Activated naive CD8-positive, alpha-beta T cell treated with anti-CD3 and anti-CD28 coated beads for 36 hours (primary cell): ENCODE data around the gene SMS. TPM values are rescaled to one million over a fixed set of nuclear protein-coding genes. Genes with fewer than 3 reads are reported as not detected.

Experiments used
- DNase-seq: peaks from one replicate; pipeline ENCODE4 v3.0.0; 2021
- H3K27ac Mint-ChIP-seq: one replicate; pipeline ENCODE4 v1.8.0; 2022; ENCODE audit warnings: mild to moderate bottlenecking, moderate library complexity, mixed read lengths
- H3K27me3 Mint-ChIP-seq: one replicate; pipeline ENCODE4 v1.8.0; 2022; ENCODE audit warnings: mild to moderate bottlenecking, mixed read lengths
- H3K36me3 Mint-ChIP-seq: one replicate; pipeline ENCODE4 v1.8.0; 2021; ENCODE audit warnings: mild to moderate bottlenecking, mixed read lengths
- H3K4me1 Mint-ChIP-seq: one replicate; pipeline ENCODE4 v1.8.0; 2021; ENCODE audit warnings: mixed read lengths
- H3K4me3 Mint-ChIP-seq: one replicate; pipeline ENCODE4 v1.8.0; 2022; ENCODE audit warnings: mild to moderate bottlenecking, moderate library complexity, mixed read lengths
- H3K9me3 Mint-ChIP-seq: one replicate; pipeline ENCODE4 v1.8.0; 2022; ENCODE audit warnings: mixed read lengths
- total RNA-seq, 2 experiments: library from RNA; stranded (reverse); gene quantifications; one replicate each; pipeline ENCODE4 v1.2.3, GENCODE V29; 2021

Gene SMS
- total RNA-seq = 100 to 1,000 TPM; 202 to 206 TPM

DNA sequence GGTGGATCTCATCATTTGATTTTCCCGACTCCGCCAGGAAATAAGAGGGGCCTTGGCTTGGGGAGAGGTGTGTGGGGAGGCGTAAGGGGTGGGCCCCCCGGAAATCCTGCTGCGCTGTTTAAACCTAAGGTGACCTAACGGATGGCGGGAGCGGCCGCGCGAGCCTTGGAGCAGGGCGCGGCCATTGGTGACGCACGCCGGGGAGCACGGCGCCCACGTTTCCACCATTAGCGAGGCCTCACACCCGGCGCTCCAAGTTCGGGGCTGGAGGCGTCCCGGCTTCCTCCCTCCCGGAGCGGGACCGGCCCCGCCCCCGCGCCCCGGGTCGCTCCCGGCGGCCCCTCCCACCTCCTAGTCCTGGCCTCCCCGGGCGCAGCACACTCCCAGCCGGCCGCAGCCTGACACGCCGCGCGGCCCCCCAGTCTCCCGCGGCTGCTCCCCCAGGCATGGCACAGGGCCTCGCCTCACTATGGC is at the start of gene SMS:
Gene SMS (plus strand): TSS at position 354 of the 474 bp plus-strand sequence. CDS start 116 bp downstream, at position 470.
- DNase-seq = peak; percentile 76
- Mint-ChIP-seq H3K27ac (peak within 1 kb of the TSS; percentile 90), H3K36me3 (peaks cover 25% of the 10 kb centered on the region), H3K9me3 (no peaks in the 10 kb centered on the region), H3K4me3 (peak within 1 kb of the TSS; percentile 88), H3K27me3 (no peaks in the 10 kb centered on the region), H3K4me1 (peaks cover 29% of the 10 kb centered on the region)

DNA sequence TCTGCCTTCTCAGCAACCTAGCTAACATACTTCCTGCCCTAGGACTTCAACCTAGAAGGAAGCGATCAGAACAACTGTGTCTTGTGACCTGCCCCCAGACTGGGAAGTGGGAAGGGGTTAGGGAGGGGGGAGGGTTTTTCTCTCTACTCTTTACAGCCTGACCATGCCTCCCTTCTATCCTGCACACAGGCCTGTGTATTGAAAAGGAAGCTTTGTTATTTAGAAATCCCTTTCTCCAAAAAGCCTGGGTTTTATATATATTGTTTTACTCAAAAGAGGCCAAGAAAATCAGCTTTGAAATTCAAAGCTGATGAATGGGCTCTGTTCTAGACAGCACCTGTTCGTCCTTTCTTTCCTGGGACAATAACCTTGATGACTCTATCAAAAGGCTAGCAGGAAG is 35.2 kb upstream of the SMS start:
- Mint-ChIP-seq H3K4me1 (no peaks in the 10 kb centered on the region), H3K9me3 (no peaks in the 10 kb centered on the region), H3K4me3 (no peak overlapping the region), H3K27me3 (no peaks in the 10 kb centered on the region), H3K36me3 (no peaks in the 10 kb centered on the region), H3K27ac (no peak overlapping the region)
- DNase-seq = no peak

DNA sequence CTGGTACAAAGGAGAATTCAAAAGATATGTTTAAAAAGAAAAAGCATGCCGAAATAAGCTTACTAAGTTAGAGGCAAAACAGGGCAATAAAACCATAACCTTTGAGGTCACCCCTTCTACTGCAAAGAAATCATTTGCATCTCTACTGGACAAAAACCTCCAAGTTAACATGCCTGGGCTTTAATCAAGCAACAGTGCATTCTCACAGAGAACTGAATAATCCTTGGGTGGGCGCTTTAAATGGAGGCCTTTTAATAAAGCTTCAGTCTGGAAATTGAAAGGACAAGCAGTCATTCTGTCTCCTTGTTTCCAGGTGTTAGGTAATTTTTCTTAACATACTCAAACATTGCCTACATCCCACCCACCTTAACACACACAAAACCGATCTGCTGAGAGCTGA is 34.6 kb upstream of the SMS start:
- Mint-ChIP-seq H3K27ac (no peak overlapping the region), H3K36me3 (no peaks in the 10 kb centered on the region), H3K9me3 (no peaks in the 10 kb centered on the region), H3K4me3 (no peak overlapping the region), H3K4me1 (no peaks in the 10 kb centered on the region), H3K27me3 (no peaks in the 10 kb centered on the region)
- DNase-seq = no peak

DNA sequence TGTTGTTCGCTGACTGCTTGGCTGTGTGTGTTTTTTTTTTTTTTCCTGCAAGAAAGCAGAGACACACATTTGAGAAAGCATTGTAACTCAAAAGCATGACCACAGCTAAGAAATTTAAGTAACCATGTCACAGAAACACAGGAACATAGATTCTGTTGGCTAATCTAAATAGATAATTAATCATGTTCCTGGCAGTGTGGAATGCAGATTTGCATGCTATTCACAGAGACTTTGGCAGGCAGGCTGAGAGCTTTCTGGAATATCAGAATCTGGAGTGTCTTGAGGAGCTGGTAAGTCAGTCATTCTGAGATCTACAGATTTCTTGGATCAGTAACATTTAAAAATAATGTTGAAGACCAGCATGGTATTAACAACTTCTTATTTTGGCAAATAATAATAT is 33.2 kb upstream of the SMS start:
- Mint-ChIP-seq H3K9me3 (no peaks in the 10 kb centered on the region), H3K4me1 (no peaks in the 10 kb centered on the region), H3K36me3 (no peaks in the 10 kb centered on the region), H3K4me3 (no peak overlapping the region), H3K27me3 (no peaks in the 10 kb centered on the region), H3K27ac (no peak overlapping the region)
- DNase-seq = no peak

DNA sequence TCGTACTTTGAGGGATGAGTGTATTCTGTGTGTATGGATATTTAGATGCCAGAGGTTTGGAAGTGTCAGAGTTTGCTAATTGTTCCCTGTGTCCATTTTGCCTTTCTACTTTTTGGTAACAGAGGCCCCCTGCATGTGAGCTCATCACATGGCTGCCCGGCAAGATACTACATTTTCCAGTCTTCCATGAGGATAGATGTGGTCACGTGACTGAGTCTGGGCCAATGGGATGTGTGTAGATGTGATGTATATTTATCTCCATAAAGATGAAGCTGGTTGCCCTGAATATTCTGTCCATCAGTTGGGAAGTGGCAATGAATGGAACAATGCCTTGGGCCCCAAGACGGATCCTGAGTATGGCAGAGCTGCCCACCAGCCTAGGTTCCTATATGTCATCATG is 29.0 kb upstream of the SMS start:
- no peaks in the 10 kb centered on the region for H3K4me1 Mint-ChIP-seq
- H3K27ac Mint-ChIP-seq = no peak overlapping the region
- H3K36me3 Mint-ChIP-seq = no peaks in the 10 kb centered on the region
- H3K4me3 Mint-ChIP-seq = no peak overlapping the region
- no peak for DNase-seq
- H3K9me3 Mint-ChIP-seq = no peaks in the 10 kb centered on the region
- H3K27me3 Mint-ChIP-seq = no peaks in the 10 kb centered on the region

DNA sequence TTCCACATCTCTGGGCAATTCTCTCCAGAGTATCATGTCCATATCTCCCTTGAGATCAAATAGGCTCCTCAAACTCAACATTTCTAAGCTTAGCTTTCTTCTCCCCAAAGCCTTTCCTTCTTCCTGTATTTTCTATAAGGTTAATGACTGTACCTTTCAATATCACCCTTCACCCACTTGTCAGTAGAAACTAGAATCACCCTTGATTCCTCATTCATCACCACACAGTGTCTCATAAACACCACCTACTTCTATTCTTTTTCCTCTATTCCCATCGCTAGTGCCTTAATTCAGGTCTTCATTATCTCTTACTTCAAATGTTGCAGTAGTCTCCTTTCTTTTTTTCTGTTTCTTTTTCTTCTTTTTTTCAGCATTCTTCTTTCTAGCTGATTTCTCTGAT is 28.3 kb upstream of the SMS start:
- no peak for DNase-seq
- Mint-ChIP-seq H3K36me3 (no peaks in the 10 kb centered on the region), H3K27ac (no peak overlapping the region), H3K4me1 (no peaks in the 10 kb centered on the region), H3K27me3 (no peaks in the 10 kb centered on the region), H3K4me3 (no peak overlapping the region), H3K9me3 (no peaks in the 10 kb centered on the region)

DNA sequence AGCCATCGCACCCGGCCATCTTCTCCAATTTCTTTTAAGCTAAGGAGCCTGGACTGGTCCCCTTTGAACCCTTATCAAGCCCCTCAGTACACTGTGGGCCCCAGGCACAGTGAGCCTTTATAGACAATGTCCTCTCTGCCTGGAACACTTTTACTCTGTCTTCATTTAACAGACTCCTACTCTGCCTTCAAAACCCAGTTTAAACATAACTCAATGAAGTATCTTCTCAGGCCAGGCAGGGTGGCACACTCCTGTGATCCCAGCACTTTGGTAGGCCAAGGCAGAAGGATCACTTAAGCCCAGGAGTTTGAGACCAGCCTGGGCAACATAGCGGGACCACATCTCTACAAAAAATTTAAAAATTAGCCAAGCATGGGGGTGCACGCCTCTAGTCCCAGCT is 27.5 kb upstream of the SMS start:
- Mint-ChIP-seq H3K36me3 (no peaks in the 10 kb centered on the region), H3K4me3 (no peak overlapping the region), H3K9me3 (no peaks in the 10 kb centered on the region), H3K4me1 (no peaks in the 10 kb centered on the region), H3K27ac (no peak overlapping the region), H3K27me3 (no peaks in the 10 kb centered on the region)
- DNase-seq = no peak

DNA sequence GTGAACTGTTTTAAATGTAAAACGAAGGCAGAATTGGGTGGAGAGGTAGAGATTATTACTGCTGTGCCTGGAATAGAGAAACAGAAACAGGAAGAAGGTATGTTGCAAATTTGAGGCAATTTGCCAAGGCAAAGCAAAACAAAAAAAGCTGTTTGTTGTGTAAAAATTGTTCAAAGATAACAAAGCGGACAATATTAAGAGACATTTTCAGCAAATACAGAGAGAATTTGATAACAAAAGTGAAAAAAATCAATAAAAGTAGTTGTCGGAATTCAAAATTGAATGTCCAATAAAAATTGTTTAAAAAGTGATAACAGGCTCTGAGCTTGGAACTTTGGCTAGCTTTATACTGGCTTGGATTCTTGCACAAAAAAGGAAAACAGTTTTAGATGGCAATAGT is 14.4 kb upstream of the SMS start:
- Mint-ChIP-seq H3K36me3 (peaks cover 7% of the 10 kb centered on the region), H3K9me3 (peaks cover 4% of the 10 kb centered on the region), H3K27ac (no peak overlapping the region), H3K4me1 (peaks cover 20% of the 10 kb centered on the region), H3K27me3 (no peaks in the 10 kb centered on the region), H3K4me3 (no peak overlapping the region)
- no peak for DNase-seq

DNA sequence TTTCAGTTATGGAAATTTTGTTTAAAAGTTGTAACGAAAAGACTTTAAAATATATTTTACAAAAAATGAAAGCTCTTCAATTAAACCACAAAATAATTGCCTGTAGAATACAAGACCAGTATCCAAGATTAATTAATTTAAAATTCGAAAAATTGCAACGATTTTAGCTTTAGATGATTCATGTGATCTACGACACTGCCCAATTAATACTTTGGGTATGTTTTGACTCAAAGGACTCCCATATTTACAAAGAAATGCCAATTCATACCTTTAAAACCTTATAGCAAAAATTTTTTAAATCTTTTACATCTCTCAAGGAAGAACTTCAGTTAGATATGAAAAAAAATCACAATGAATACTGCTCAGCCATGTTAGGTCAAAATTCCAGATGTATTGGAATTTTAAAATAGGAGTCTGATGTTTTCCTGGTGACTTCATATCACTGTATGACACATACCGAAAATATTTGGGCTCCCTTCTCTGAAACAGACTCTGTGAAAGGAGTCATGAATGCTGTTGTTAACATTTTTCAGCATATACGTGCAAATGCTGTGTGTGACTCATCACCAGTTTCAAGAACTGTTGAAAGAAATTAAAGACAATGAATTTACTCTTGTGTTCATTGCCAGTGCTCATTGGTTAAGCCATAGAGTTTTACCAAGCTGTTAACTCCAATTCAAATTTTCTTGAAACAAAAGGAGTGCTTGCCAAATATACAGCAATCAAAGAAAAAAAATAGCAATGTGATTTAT is 13.8 kb upstream of the SMS start:
- Mint-ChIP-seq H3K36me3 (peaks cover 9% of the 10 kb centered on the region), H3K27me3 (no peaks in the 10 kb centered on the region), H3K9me3 (peaks cover 4% of the 10 kb centered on the region), H3K27ac (peak overlapping the region; percentile 75), H3K4me1 (peaks cover 20% of the 10 kb centered on the region), H3K4me3 (no peak overlapping the region)
- DNase-seq = no peak

DNA sequence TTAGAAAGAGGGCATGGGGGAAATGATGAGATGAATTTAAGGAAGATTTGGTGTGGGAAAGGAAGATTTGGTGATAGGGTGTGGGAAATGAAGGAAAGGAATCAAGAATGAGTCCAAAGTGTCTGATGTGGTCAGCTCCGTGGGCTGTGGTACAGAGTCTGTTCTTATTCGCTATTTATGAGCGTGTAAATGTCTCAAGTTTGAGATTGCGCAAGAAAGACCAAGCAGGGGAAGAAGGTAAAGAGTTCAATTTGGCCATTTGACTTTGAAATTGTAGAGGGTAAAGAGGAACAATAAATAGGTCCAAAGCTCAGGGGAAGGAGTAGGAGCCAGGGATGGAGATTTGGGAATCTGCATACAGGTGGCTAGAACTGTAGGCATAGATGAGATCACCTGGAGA is 11.3 kb upstream of the SMS start:
- peaks cover 4% of the 10 kb centered on the region for H3K9me3 Mint-ChIP-seq

DNA sequence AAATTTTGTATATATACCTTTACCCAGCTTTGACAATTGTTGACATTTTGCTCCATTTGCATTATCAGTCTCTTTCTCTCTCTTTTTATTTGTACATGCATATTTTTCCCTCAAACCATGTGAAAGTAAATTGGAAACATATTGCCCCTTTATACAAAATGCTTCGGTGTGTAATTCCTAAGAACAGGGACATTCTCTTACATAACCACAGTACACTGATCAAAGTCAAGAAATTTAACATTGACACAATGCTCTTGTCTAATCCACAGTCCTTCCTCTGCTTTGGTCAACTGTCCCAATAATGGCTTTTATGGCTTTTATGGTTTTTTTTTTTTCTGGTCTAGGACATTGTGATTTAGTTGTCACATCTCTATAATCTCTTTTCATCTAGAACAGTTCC is 9.5 kb upstream of the SMS start:
- Mint-ChIP-seq H3K4me1 (peaks cover 25% of the 10 kb centered on the region), H3K9me3 (peaks cover 4% of the 10 kb centered on the region), H3K27ac (no peak overlapping the region), H3K27me3 (no peaks in the 10 kb centered on the region), H3K4me3 (no peak overlapping the region), H3K36me3 (peaks cover 9% of the 10 kb centered on the region)
- DNase-seq = no peak

More for the DNA sequence above, 11.3 kb upstream of the SMS start:
- Mint-ChIP-seq H3K4me1 (peaks cover 25% of the 10 kb centered on the region), H3K4me3 (no peak overlapping the region), H3K27ac (peak overlapping the region; percentile 70), H3K36me3 (peaks cover 9% of the 10 kb centered on the region), H3K27me3 (no peaks in the 10 kb centered on the region)
- DNase-seq = no peak

DNA sequence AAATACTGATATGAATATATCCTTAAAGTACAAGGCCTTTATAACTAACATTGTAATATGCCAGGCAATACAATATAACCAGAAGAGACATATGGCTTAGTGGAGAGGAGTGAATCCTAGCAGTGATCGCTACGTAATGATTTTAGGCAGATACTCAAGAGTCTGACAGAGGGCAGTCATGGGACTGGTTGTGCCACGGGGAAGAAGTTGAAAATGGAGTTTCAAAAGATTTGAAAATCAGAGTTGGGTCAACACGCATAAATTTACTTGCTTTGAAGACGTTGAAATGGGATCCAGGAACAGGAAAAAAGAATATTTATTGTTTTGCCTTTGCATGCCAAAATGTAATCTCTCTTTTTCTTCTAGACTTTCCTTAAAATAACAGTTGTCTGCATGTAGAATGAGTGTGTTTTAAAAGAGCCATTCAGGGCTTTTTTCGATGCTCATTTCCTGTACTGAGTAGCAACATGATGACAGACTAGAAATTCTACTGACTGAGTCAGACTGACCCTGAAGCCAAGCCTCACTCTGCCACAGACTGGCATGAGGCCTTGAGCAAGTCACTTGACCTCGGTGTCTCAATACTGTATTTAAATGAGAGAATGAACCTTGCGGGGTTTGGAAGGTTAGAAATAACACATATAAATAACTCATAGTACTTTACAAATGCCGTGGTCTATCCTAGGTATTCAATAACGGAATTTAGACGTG is 8.1 kb upstream of the SMS start:
- DNase-seq = no peak
- Mint-ChIP-seq H3K27ac (no peak overlapping the region), H3K27me3 (no peaks in the 10 kb centered on the region), H3K4me1 (peaks cover 19% of the 10 kb centered on the region), H3K9me3 (peaks cover 4% of the 10 kb centered on the region), H3K36me3 (peaks cover 9% of the 10 kb centered on the region), H3K4me3 (no peak overlapping the region)

DNA sequence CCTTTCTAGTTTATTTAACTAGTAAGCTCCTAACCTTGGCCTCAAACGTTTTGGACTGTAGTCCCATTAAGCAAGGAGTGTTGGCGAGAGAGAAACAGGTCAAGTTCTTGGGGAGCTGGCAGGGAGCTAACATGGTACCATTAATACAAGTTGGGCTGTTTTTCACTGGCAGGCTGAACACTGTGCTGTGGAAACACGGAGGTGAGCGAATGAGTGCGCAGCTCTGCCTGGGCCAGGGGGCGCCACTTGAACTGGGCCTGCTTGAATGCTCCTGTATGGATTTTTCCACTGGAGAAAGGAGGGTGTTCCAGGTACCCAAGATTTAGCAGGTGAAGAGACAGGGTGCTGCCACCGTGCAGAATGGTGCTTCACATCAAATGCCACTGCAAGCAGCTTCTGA is 7.4 kb upstream of the SMS start:
- H3K27me3 Mint-ChIP-seq = no peaks in the 10 kb centered on the region
- no peak for DNase-seq
- H3K27ac Mint-ChIP-seq = no peak overlapping the region
- peaks cover 4% of the 10 kb centered on the region for H3K9me3 Mint-ChIP-seq
- no peak overlapping the region for H3K4me3 Mint-ChIP-seq
- H3K36me3 Mint-ChIP-seq = peaks cover 9% of the 10 kb centered on the region
- peaks cover 19% of the 10 kb centered on the region for H3K4me1 Mint-ChIP-seq

DNA sequence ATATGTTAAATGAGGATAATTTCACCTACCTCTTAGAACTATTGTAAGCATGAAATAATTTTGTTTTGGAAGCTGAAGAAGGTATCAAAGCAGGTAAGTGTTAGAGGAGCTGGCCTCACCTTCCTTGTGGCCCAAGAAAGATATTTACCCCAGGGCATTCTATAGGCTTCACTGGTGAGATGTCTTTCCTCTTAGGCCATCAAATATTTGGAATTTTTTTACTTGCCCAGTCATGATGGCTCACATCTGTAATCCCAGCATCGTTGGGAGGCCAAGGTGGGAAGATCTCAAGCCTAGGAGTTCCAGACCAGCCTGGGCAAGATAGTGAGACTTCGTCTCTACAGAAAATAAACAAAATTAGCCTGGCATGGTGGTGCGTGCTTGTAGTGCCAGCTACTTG is 6.1 kb upstream of the SMS start:
- H3K4me3 Mint-ChIP-seq = no peak overlapping the region
- DNase-seq = no peak
- peaks cover 12% of the 10 kb centered on the region for H3K4me1 Mint-ChIP-seq
- H3K9me3 Mint-ChIP-seq = no peaks in the 10 kb centered on the region
- no peak overlapping the region for H3K27ac Mint-ChIP-seq
- peaks cover 5% of the 10 kb centered on the region for H3K36me3 Mint-ChIP-seq
- no peaks in the 10 kb centered on the region for H3K27me3 Mint-ChIP-seq

DNA sequence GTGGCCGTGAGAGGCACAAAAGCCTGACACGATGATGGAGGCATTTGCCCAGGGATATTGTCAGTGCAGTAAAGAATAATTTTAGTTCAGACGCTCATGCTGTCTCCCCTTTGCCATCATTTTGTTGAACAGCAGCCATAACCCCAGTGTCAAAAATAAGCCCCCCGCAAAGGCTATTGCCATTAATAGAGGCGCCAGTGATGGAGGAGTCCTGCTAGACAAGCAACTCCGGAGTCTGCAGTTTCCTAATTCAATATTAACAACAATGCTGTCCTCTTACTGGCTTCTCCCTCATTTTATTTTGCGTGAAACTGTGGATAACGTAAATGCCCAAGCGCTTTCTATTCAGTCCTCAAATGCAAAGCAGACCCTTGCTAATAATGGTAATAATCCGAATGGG is 603 bp upstream of the SMS start:
- H3K27ac Mint-ChIP-seq = peak overlapping the region; percentile 80
- no peak for DNase-seq
- H3K4me1 Mint-ChIP-seq = peaks cover 26% of the 10 kb centered on the region
- no peaks in the 10 kb centered on the region for H3K9me3 Mint-ChIP-seq
- peaks cover 25% of the 10 kb centered on the region for H3K36me3 Mint-ChIP-seq
- no peaks in the 10 kb centered on the region for H3K27me3 Mint-ChIP-seq
- peak overlapping the region; percentile 61 for H3K4me3 Mint-ChIP-seq
